Coronary artery (tissue), 2 donors: Measurements from ENCODE around the gene CTTN.

Source experiments
- DNase-seq: peaks from one replicate; pipeline ENCODE4 v3.0.0-alpha.2; 2017; ENCODE audit warnings: low spot score
- H3K27ac ChIP-seq, 2 donors: fragments of 200-600 bp; sonication (generic); one replicate each; pipeline ENCODE4 v1.5.1; 2016 to 2019
- H3K4me3 ChIP-seq: fragments of 200-600 bp; sonication (generic); 2 replicates; pipeline ENCODE4 v1.5.1; 2016; ENCODE audit warnings: mild to moderate bottlenecking, moderate library complexity
- TF ChIP-seq, protein P1 (sequence below): fragments of 200-600 bp; sonication (generic); IDR thresholded peaks from one replicate; pipeline ENCODE4 v1.5.1; 2019; ENCODE audit warnings: antibody characterized with exemption

CTTN gene

DNA sequence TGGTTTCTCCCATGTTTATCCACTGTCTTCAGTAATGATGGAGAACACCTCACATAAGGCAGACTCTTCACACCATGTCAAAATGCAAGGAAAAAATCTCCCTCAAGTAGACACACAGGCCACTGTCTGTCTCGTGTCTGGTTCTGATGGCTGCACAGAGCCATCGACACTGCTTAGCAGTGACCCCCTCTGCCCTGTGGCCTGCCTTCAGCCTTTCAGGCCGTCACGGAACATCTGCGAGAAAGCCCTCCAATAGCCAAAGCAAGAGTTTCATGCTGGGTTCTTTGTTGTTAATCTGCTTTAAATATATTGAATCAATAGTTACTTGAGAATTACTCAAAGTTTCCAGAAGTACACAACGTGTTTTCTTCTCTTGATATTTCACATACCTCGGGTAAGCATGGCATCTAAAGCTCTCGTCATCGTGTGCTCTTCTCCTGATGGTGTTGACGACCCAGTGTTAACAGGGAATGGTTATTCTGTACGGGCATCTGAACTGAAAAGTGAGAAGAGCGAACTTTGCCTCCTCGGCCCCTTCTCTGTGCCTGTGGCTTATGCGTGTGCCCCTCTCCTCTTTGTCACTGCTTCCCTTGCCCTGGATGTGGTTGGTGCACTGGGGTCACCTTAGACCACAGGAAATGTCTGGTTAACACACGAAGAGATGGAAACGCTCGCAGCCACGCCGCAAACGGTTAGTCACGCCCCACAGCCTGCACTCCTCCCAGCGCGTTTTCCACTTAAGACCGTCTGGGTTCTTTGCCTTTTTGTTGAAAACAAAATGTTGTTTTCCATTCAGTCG lies 33.4 kb upstream of the CTTN start:
- no peak overlapping the region for H3K4me3 ChIP-seq
- H3K27ac ChIP-seq, result peak overlapping the region; percentile 16 to 76
- no peak for DNase-seq
- TF ChIP-seq, protein P1, sequence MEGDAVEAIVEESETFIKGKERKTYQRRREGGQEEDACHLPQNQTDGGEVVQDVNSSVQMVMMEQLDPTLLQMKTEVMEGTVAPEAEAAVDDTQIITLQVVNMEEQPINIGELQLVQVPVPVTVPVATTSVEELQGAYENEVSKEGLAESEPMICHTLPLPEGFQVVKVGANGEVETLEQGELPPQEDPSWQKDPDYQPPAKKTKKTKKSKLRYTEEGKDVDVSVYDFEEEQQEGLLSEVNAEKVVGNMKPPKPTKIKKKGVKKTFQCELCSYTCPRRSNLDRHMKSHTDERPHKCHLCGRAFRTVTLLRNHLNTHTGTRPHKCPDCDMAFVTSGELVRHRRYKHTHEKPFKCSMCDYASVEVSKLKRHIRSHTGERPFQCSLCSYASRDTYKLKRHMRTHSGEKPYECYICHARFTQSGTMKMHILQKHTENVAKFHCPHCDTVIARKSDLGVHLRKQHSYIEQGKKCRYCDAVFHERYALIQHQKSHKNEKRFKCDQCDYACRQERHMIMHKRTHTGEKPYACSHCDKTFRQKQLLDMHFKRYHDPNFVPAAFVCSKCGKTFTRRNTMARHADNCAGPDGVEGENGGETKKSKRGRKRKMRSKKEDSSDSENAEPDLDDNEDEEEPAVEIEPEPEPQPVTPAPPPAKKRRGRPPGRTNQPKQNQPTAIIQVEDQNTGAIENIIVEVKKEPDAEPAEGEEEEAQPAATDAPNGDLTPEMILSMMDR, result no peak

DNA sequence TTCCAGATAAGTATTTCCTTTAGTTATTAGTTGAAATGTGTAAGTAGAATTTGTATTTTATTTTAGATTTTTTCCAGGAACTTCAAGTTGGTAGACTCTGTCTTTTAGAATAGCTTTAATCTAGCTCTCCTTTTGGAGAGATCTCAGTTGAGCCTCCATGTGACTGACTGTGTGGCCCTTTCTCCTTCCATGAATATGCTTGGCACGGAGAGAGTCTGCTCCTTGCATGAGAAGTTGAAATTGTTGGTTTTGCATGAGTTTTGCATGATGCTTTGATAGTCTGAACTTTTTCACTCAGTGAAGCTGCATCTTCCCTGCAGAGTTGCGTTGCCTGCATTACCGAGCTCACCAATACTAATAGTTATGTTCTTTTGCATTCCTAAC lies 32.8 kb upstream of the CTTN start:
- Histone ChIP-seq H3K27ac (no peak overlapping the region), H3K4me3 (no peak overlapping the region)
- TF ChIP-seq, protein P1, result no peak
- no peak for DNase-seq

DNA sequence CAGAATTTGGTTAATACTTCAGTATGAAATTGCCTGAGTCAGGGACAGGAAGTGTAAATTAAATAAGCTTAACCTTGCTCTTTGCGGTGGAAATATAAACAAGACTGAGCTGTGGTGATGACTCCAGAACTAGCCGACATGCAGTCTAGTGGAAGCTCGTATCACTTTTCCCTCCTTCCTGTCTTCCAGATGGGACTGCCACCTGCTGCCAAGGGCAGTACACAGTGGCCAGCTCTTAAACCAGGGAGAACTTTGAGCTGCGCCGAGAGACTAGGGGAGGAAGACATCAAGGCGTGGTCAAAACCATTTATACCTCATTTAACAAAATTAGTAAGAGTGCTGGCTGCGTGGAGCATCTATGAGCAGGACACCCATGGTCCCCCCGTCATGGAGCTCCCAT lies 31.3 kb upstream of the CTTN start:
- TF ChIP-seq, protein P1, result no peak
- Histone ChIP-seq H3K27ac (no peak overlapping the region), H3K4me3 (no peak overlapping the region)
- no peak for DNase-seq

DNA sequence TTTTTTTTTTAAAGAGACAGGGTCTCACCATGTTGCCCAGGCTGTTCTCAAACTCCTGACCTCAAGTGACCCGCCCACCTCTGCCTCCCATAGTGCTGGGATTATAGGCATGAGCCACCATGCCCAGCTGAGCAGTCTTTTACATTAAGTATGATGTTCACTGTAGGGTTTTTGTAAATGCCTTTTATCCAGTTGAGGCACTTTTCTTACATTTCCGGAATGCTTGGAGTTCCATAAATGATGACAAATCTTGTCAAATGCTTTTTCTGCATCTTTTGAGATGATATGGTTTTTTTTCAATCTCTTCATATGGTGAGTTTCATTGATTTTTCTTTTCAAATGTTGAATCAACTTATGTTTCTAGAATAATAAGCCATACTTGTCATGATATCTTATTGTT lies 29.4 kb upstream of the CTTN start:
- TF ChIP-seq, protein P1, result no peak
- Histone ChIP-seq H3K4me3 (no peak overlapping the region), H3K27ac (no peak overlapping the region)
- DNase-seq, result no peak

DNA sequence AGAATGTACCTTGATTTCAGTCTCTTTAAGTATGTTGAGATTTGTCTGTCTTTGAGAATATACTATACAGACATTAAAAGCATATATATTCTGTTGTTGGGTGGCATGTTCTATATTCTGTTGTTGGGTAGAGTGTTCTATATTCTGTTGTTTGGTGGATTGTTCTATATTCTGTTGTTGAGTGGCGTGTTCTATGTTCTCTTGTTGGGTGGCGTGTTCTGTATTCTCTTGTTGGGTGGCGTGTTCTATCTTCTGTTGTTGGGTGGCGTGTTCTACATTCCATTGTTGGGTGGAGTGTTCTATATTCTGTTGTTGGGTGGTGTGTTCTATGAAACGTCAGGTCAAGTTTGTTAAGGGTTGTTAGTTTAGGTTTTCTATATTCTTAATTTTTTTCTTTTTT lies 27.1 kb upstream of the CTTN start:
- no peak overlapping the region for H3K27ac ChIP-seq
- H3K4me3 ChIP-seq, result no peak overlapping the region
- DNase-seq, result no peak
- TF ChIP-seq, protein P1, result no peak

DNA sequence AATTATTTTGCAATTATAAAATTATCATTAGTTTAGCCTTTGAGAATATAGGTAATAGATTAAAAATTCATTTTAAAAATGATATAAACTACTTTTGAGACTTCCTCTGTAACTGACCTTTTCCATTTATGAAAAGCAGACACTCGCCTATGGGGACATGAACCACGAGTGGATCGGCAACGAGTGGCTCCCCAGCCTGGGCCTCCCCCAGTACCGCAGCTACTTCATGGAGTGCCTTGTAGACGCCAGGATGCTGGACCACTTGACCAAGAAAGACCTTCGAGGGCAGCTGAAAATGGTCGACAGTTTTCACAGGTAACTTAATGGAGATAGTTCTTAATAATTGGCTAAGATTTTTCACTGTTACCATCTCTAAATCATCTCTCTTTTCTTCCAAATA lies 26.3 kb upstream of the CTTN start:
- no peak overlapping the region for H3K27ac ChIP-seq
- no peak overlapping the region for H3K4me3 ChIP-seq
- TF ChIP-seq, protein P1, result no peak
- no peak for DNase-seq

DNA sequence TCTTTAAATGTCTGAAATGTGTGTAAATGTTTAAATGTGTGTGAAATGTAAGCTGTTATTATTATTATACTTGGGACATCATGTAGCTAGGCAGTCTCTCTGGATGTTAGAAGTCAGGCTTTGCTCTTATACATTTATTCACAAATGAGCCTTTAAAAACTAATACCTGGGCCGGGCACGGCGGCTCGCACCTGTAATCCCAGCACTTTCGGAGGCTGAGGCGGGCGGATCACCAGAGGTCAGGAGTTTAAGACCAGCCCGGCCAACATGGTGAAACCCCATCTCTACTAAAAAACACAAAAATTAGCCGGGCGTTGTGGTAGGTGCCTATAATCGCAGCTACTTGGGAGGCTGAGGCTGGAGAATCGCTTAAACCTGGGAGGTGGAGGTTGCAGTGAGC lies 21.7 kb upstream of the CTTN start:
- Histone ChIP-seq H3K27ac (no peak overlapping the region), H3K4me3 (no peak overlapping the region)
- TF ChIP-seq, protein P1, result no peak
- no peak for DNase-seq
